Mesothelial cell of epicardium (in vitro differentiated cells): Measurements from ENCODE around the gene OR5K2. TPM values are rescaled to one million over a fixed set of nuclear protein-coding genes. Genes with fewer than 3 reads are reported as not detected.

ENCODE experiments used
- DNase-seq, 2 experiments: peaks; one replicate each; pipeline ENCODE4 v3.0.0; 2021; ENCODE audit warnings: low spot score in 2 of 2; ENCODE audit not compliant: unreplicated experiment in 2 of 2
- H3K27ac Mint-ChIP-seq: 2 replicates; pipeline ENCODE4 v1.8.0; 2021; ENCODE audit warnings: mixed read lengths
- H3K27me3 Mint-ChIP-seq: 2 replicates; pipeline ENCODE4 v1.8.0; 2021; ENCODE audit warnings: low read depth, mixed read lengths
- H3K36me3 Mint-ChIP-seq: 2 replicates; pipeline ENCODE4 v1.8.0; 2021; ENCODE audit warnings: mixed read lengths
- H3K4me1 Mint-ChIP-seq: 2 replicates; pipeline ENCODE4 v1.8.0; 2021; ENCODE audit warnings: mixed read lengths
- H3K4me3 Mint-ChIP-seq: 2 replicates; pipeline ENCODE4 v1.8.0; 2021; ENCODE audit warnings: mild to moderate bottlenecking, moderate library complexity, mixed read lengths
- H3K9me3 Mint-ChIP-seq: 2 replicates; pipeline ENCODE4 v1.8.0; 2021; ENCODE audit warnings: mixed read lengths
- total RNA-seq: library from RNA; stranded (reverse); gene quantifications from 3 replicates; pipeline ENCODE4 v1.2.1, GENCODE V29; 2021
- TF ChIP-seq, protein P1 (sequence below): fragments of 200-600 bp; sonication (generic); IDR thresholded peaks from one replicate; pipeline ENCODE4 v1.5.0; 2021; ENCODE audit warnings: antibody characterized with exemption; ENCODE audit not compliant: unreplicated experiment

The OR5K2 gene
- total RNA-seq, 1 donor from 2014 or later: not detected

DNA sequence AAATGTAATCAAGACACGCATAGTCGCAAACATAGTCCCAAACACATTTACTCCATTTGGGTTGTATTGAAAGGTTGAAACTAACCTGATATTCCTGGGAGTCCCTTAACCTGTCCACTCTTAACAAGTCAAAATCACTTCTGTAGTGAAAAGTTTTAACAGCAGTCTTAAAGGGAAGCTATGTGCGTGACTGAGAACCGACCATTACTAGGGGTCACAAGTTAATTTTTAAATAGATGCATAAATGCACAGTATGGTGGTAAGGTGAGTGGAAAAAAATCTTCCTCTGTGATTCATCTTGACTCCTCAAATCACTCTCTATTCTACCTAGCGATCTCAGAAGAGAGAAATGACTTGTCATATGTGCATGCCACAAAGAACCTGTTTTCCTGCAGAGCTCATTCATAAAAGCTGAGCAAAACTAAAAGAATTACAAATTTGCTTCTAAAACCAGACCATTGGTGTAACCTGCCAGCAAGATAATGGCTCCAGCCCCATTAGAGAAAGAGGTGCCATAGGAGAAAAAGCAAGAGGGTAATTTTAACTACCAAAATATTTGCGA is 39.1 kb downstream of the OR5K2 start:
- no peak for DNase-seq
- no peaks in the 10 kb centered on the region for H3K4me1 Mint-ChIP-seq
- H3K36me3 Mint-ChIP-seq: no peaks in the 10 kb centered on the region
- H3K9me3 Mint-ChIP-seq: no peaks in the 10 kb centered on the region
- peaks cover 8% of the 10 kb centered on the region for H3K27me3 Mint-ChIP-seq
- no peak overlapping the region for H3K4me3 Mint-ChIP-seq
- TF ChIP-seq, protein P1, sequence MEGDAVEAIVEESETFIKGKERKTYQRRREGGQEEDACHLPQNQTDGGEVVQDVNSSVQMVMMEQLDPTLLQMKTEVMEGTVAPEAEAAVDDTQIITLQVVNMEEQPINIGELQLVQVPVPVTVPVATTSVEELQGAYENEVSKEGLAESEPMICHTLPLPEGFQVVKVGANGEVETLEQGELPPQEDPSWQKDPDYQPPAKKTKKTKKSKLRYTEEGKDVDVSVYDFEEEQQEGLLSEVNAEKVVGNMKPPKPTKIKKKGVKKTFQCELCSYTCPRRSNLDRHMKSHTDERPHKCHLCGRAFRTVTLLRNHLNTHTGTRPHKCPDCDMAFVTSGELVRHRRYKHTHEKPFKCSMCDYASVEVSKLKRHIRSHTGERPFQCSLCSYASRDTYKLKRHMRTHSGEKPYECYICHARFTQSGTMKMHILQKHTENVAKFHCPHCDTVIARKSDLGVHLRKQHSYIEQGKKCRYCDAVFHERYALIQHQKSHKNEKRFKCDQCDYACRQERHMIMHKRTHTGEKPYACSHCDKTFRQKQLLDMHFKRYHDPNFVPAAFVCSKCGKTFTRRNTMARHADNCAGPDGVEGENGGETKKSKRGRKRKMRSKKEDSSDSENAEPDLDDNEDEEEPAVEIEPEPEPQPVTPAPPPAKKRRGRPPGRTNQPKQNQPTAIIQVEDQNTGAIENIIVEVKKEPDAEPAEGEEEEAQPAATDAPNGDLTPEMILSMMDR: no peak
- no peak overlapping the region for H3K27ac Mint-ChIP-seq

DNA sequence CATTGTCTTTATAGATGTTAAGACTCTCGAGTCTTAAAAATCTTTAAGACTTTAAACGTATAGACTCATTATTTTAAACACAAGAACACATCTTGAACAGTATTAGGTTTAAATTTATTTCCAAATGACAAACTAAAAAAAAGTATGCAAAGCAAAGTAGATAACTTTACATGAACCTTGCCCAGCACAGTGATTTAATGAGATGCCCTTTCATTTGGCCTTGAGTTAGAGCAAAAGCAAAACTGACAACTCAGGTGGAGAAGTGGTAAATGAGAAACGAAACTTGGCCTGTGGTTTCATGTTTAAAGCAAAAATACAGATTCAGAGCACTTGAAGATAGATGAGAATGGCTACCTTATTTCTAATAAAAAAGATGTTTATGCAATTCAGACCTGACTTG is 42.9 kb downstream of the OR5K2 start:
- no peak for DNase-seq
- no peaks in the 10 kb centered on the region for H3K4me1 Mint-ChIP-seq
- no peaks in the 10 kb centered on the region for H3K9me3 Mint-ChIP-seq
- TF ChIP-seq, protein P1: no peak
- H3K36me3 Mint-ChIP-seq: no peaks in the 10 kb centered on the region
- H3K4me3 Mint-ChIP-seq: no peak overlapping the region
- H3K27ac Mint-ChIP-seq: no peak overlapping the region
- peaks cover 12% of the 10 kb centered on the region for H3K27me3 Mint-ChIP-seq

DNA sequence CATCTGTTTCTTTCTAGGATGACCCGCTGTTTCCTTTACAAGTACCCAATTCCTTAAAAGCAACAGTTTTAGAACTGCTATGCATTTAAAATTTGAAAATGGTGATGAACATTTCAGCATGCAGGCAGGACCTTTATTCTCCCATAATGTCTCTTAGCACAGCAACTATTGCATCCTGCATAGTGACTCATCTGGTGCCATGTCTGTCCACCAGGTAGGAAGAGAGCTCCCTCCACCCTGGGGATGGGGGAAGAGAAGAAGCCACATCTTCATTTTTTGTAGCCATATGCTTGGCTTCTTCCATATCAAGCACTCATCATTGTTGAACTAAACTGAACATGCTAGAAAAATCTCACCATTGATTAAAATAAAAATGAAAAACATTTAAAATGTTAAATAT is 44.2 kb downstream of the OR5K2 start:
- no peak overlapping the region for H3K4me3 Mint-ChIP-seq
- DNase-seq: no peak
- TF ChIP-seq, protein P1: no peak
- no peak overlapping the region for H3K27ac Mint-ChIP-seq
- no peaks in the 10 kb centered on the region for H3K4me1 Mint-ChIP-seq
- no peaks in the 10 kb centered on the region for H3K9me3 Mint-ChIP-seq
- no peaks in the 10 kb centered on the region for H3K36me3 Mint-ChIP-seq
- H3K27me3 Mint-ChIP-seq: peaks cover 12% of the 10 kb centered on the region

DNA sequence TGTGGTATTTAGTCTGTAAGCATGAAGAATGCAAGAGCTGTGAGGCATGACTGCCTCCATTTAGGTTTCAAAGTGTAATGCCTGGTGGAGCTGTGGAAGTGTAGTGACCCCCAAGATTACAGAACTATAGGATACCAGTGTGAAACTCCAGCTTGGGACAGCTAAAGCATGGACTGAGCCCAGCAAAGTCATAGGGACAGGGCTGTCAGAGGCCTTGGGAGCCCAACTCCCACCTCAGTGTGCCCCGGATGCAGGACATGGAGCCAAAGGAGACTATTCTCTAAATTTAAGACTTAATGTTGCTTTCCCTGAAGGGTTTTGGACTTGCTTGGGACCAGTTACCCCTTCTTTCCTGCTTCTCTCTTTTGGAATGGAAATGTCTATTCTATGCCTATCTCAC is 45.1 kb downstream of the OR5K2 start:
- H3K36me3 Mint-ChIP-seq: no peaks in the 10 kb centered on the region
- H3K9me3 Mint-ChIP-seq: no peaks in the 10 kb centered on the region
- no peak overlapping the region for H3K27ac Mint-ChIP-seq
- TF ChIP-seq, protein P1: no peak
- H3K4me3 Mint-ChIP-seq: no peak overlapping the region
- DNase-seq: no peak
- H3K27me3 Mint-ChIP-seq: peaks cover 12% of the 10 kb centered on the region
- no peaks in the 10 kb centered on the region for H3K4me1 Mint-ChIP-seq

DNA sequence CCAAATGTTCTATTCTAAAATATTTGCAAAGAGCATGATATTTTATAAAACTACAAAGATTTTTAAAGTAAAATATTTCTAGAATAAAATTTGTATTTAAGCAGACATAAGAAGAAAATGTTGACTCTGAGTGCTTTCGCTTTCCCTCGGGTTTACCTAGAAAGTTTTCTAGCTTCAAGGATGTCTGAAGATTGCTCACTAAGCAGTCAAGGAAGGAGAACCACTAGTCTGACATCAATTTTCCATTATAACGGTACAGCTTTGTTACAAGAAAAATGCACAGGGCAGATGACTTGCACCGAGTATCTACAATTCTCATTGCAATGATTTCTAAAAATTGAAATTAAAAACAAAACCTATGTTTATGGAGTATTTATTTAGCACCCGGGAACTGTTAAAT is 48.5 kb downstream of the OR5K2 start:
- Mint-ChIP-seq H3K4me3 (no peak overlapping the region), H3K27me3 (peaks cover 24% of the 10 kb centered on the region), H3K4me1 (no peaks in the 10 kb centered on the region), H3K9me3 (no peaks in the 10 kb centered on the region), H3K36me3 (no peaks in the 10 kb centered on the region), H3K27ac (no peak overlapping the region)
- TF ChIP-seq, protein P1: no peak
- DNase-seq: no peak

Other genes starting within 250 kb of the OR5K2 start
- not detected in 3 replicates for gene OR5H6, start 233.4 kb upstream of the OR5K2 start, total RNA-seq
- not detected in 3 replicates for gene OR5H2, start 215.2 kb upstream of the OR5K2 start, total RNA-seq
- gene OR5K4, start 143.8 kb upstream of the OR5K2 start, total RNA-seq: not detected in 3 replicates
- gene OR5K3, start 107.0 kb upstream of the OR5K2 start, total RNA-seq: not detected in 3 replicates
- gene OR5K1, start 34.5 kb upstream of the OR5K2 start, total RNA-seq: not detected in 3 replicates
- 73.6 to 89.0 TPM (median 87.2 TPM) in 3 replicates for gene CLDND1, start 25.2 kb downstream of the OR5K2 start, total RNA-seq
- gene GPR15, start 34.3 kb downstream of the OR5K2 start, total RNA-seq: not detected in 3 replicates
- 17.9 to 20.8 TPM (median 18.4 TPM) in 3 replicates for gene CPOX, start 95.9 kb downstream of the OR5K2 start, total RNA-seq